Stimulated activated CD4-positive, alpha-beta T cell treated with anti-CD3 and anti-CD28 coated beads, Interleukin-15, amount 100 ng/mL, for 24 hours (primary cell): ENCODE results near the gene KLK7.

Experiments used
- DNase-seq: peaks from one replicate; pipeline ENCODE4 v3.0.0-alpha.2; 2020

Gene KLK7

DNA sequence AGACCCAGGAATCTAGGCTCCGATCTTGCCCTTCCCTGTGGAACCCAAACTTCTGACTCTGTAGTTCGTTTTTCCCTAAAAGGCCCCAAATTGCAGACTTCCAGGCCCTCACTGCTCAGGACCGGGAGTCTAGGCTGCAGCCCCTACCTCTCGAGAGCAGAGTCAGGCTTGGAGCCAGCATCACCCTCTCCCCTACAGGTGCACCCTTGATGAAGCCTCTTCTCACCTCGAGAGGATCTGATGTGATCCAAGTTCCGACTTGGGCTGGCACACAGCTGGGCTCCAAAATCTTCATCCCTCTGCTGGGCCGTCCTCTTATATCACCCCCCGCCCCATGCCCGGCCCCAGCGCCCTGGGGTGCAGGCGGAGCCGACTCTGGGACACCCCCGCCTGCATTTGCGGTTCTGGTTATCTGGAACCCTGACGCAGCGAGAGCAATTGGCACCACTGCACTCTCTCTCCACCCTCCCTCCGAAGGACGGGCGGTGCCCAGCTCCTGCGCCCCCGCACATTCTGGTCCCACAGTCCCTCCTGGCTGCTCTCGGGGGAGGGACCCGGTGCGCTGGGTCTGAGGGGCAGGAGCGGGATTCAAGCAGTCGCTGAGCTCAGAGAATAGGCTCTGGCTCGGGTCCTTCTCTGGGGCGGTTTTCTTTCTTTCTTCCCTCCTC is at the start of gene KLK7:
Gene KLK7, minus strand, starts transcription at position 293 of the 668 bp plus-strand sequence. CDS start 1,518 bp downstream, outside the sequence.
- DNase-seq: peak; percentile 5

DNA sequence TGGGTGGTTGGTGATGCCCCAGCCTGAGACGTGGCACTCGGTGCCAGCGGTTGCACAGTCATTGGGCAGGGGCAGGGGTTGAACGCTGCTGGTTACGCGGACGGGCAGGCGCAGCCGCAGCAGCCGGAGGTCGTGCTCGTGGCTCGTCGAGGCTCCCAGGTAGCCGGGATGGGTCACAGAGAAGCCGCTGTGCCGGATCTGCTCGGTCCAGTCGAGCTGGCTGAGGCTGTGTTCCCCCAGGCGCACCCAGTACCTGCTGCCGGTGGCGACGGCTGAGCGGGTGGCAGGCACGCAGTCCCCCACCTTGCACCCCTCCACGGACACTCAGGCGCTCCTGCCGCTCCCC is 48.1 kb upstream of the KLK7 start:
- no peak for DNase-seq

DNA sequence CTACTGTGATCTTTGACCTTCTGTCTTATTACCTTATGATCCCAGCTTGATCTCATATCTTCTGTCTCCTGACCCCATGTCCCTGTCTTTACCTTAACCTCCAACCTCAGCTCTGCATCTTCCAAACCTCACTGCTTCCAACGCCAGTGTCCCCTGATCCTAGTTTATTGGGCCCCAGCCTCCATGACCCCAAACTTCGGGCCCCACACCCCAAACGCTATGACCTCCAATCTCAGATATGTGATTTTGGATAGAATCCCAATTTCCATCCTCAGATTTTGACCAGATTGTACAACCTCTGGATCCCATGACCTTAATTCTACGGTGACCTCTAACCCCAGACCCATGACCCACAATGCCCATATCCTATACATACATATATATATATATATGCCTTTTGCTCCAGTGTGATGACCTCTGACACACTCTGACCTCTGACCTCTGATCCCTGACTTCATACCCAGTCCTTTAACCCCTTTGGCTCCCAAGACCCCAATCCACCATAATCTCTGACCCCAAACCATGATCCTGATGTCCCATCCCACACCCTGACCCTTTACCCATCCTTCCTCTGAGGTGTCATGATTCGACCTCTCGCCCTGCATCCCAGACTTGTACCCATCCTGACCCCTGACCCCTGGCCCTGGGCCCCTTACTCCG is 47.6 kb upstream of the KLK7 start:
- no peak for DNase-seq

DNA sequence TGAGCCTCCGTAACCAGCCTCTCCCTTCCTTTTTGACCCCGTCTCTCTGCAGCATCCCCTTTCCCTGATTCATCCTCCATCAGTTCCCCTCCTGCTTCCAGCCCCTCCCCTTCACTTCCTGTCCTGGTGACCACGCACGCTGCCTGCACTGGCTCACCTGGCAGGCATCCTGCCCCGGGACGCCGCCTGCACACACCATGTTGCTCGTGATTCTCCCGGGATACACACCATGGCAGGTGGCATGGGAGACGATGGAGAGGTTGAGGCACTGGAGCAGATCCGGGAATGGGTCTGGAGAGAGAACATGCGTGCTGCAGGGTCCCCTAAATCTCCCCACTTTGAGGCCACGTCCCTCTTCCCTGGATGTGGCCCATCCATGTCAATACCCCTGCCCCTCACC is 46.9 kb upstream of the KLK7 start:
- no peak for DNase-seq

DNA sequence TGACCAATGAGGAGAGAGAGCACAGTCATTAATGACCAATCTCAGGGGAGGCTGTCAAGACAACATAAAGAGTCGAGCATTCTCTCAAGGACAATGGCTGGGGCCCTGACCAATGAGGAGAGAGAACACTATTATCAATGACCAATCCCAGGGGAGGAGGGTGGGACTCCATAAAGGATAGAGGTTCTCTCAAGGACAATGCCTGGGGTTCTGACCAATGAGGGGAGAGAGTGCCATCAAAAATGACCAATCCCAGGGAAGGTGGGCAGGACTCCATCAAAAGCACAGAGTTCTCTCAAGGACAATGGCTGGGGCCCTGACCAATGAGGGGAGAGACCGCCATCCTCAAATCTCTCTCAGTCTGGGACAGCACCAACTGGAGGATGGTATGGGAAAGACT is 46.0 kb upstream of the KLK7 start:
- no peak for DNase-seq

DNA sequence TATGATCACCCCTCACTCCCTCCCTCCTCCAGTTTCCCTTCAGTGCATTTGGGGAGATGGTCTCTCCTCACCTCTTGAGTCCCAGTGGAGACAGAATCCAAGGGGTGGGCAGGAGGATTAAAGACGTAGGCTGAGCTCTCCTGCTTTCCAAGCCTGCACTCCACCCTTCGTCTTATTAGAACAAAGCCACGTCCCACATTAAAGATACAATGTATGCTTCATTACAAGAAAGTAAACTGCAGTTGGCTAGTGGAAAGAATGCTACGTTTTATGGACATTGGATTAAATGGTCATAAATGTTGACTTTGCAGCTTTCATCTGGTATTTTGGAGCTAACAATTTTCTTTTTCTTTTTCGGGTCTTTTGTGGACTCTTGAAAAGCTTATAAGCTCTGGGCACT is 44.2 kb upstream of the KLK7 start:
- DNase-seq: no peak

DNA sequence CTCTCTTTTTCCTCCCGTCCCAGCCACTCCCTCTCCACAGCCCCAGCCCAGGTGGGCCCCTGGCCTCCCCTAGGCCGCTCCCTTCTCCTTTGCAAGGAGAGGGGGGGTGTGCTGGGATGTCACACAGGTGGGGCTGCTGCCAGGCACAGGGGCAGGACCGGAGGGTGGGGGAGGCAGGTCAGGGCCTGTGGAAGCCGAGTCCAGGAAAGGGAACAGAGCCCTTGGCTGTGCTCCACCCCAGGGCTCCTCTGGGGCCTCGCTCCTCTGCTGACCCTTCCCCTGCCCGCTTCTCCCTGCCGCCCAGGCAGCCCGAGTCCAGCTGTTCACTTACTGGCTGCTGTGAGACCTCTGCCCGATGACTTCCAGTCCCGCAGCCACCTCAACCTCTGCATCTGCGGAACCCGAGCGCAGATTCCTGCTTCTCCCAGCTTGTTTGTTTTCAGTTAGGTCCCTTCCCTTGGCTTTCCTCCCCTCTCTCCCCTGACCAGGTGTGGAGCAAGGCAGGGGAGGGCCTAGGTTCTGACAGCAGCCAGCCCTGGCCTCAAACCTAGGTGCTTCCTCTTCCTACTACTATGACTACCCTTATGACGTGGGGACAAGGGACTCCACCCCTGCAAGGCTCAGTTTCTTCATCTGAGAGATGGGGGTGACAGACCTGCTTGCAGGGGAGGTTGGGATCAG is 43.5 kb upstream of the KLK7 start:
- no peak for DNase-seq

DNA sequence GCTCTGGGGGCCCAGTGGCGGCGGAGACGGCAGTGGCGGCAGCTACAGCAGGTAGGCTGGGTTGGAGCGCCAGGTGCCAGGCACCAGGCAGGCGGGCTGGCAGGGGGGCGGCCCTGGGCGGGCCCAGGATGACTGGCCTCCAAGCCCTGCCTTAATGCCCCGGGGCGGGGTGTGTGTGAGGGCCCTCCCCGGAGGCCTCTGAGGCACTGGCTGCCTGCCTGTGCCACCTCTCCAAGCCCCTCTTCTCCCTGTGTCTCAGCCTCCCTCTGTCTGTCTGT is 42.8 kb upstream of the KLK7 start, which contains the start of gene KLK11:
Gene KLK11, minus strand, starts transcription at position 63 of the 278 bp plus-strand sequence. CDS start 985 bp downstream, outside the sequence.
- no peak for DNase-seq

DNA sequence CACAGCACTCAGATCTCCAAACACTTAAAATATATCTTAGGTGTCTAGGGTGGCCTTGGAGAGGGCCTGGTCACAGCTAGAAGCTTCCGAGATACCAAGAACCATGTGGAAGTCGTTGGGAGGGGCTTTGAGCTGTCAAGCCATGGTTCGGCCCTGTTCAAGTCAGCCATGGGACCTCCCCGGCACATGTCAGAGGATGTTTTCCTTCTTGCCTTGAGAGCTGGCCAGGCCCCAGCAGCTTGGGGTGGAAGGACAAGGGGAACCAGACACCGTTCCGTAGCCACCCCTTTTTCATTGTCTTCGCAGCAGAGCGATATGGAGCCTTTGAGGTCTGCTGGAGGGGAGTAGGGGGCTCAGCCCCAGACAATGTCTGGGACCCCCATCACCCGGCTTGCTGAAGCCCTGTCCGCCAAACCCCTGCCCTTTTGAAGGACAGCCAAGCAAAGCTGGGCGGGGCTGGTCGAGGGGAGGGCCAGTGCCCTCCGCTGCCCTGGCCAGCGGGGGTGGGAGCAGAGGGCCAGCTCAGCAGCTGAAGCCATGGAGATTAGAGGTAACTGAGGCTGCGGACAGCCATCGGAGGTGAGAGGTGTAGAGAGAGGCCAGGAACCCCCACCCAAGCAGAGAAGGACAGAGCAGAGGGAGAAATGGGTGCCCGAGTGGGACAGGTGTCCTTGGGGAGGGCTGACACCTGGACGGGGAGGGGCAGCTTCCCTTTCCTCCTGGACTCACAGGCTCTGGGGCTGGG is 42.3 kb upstream of the KLK7 start:
- no peak for DNase-seq

DNA sequence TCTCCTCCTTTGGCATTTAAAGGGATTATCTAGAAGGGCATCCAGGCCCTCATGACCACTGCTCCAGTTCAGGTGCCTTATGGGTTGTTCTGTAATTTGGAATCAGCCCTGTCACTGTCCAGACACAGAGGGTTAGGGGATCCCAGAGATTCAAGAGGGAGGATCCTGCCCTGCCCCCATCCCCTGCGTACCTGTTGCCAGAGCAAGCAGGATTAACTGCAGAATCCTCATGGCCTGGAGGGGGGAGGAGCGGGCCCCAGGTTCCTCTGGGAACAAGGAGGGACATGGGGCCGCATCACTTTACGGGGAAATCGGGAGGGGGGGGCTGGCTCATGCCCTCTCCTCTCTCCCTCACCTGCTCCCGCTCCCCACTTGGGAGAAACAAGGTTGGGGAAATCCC is 41.7 kb upstream of the KLK7 start:
- no peak for DNase-seq

DNA sequence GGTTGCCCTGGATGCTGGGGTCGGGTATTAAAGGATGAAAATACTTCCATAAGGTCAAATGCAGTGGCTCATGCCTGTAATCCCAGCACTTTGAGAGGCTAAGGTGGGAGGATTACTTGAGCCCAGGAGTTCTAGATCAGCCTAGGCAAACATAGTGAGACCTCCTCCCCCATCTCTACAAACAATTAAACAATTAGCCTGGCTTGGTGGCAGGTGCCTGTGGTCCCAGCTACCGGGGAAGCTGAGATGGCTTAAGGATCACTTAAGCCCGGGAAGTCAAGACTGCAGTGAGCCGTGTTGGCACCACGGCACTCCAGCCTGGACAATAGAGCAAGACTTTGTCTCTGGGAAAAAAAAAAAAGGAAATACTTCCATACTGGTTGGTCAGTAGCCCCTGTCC is 41.2 kb upstream of the KLK7 start:
- DNase-seq: no peak

DNA sequence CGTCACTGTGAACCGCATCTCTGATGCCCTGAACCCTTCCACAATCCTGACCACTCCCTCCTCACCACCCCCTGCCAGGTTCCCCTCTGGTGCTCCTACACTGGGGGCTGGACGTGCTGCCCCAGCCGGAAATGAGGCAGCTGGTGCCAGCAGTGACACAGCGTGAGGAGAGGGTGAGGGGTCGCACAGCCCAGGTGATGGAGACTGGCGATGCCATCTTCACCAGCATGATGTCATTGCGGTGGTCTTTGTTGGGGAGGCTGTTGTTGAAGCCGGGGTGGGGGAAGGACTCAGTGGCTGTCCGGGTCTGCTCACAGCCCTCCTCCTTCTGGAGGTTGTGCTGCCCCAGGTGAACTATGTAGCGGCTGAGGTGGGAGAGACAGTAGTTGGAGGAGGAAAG is 40.2 kb upstream of the KLK7 start:
- no peak for DNase-seq

DNA sequence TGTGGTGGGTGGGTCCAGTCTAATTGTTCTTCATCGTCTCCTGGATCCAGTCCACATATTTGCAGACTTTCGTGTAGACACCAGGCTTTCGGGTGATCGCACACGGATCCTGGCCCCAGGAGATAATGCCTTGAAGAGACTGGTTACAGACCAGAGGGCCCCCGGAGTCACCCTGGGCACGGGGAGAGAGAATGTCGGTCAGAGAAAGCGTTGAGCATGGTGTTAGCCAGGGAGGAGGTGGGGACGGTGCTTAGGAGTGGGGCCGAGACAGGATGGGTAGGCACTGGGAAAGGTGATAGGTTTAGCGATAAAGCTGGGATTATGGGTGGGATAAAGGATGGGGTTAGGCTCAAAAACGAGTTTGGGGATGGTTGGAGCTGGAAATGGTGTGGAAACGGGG is 38.8 kb upstream of the KLK7 start:
- no peak for DNase-seq

DNA sequence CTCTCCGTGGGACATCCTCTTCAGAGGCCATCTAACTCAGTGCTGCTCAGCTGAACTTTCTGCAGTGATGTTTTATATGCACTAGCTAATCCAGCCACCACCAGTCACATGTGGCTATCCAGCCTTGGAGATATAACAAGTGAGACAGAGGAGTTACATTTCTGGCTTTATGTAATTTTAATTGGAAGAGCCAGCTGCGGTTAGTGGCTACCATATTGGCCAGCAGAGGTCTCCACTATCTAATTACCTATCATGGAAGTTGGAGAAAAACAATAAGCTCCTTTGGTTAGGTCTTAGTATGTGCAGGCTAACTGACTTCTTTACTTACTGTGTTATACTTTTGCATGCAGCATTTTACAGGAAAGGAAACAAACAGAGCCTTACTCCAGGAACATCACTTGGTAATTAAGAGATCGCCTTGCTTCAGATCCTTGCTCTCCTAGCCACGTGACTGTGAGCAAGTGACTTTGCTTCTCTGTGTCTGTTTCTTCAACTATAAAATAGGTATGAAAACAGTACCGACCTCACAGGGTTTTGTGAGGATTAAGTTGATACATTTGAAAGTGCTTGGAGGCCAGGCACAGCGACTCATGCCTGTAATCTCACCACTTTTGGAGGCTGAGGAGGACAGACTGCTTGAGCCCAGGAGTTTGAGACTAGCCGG is 37.4 kb upstream of the KLK7 start:
- no peak for DNase-seq

DNA sequence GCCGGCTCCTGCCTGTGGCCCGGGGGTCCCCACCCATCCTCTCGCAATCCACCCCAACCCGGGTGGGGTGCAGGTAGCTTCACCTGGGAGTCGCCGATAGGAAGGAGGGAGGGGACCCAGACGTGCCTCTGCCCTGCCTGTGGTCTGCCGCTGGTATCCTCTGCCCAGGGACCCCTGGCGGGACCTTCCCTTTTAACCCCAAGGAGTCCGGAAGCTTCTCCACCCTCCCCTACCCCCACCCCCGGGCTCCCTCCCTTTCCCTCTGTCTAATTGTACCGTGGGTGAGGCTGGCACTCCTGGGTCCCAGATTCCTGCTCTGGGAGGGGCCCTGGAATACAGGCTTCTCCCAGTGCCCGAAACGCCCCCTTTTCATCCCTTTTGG is 35.8 kb upstream of the KLK7 start, which contains the start of gene KLK10:
Gene KLK10, minus strand, starts transcription at position 166 of the 382 bp plus-strand sequence. CDS start 579 bp downstream, outside the sequence.
- DNase-seq: no peak

DNA sequence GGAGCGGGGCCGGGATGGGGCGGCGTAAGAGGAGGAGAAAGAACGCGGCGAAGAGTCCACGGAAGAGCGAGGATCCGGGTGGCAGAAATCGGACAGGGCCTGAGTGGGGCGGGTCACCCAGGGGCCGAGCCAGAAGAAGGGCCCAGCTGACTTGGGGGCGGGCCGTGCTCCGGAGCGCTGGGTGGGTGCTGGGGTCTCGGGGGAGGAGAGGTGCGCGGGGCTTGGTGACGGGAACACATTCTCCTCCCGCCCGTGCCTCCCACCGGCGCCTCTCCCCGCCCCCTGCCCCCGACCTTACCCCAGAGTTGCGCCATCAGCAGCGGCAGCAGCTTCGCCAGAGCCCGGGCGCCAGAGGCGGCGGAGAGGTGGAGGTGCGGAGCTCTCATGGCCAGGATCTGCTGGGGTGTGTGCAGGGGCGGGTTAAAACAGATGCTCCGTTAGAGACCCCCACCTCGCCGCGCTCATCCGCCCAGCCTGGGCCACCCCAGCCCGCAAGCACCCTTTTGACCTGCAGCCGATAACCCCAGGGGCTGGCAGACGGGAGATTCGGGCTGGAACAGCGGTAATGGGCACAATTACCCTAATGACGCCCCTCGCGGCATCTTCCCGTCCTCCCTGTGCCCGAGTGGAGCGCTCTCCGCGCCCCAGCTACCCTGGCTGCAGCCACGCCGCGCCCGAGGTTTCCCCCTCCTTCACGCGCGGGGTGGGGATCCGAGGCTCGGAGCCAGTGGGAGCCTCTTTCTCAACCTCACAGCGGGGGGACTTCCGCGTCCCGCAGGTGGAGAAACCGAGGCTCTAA is 35.2 kb upstream of the KLK7 start:
- DNase-seq: peak; percentile 29

DNA sequence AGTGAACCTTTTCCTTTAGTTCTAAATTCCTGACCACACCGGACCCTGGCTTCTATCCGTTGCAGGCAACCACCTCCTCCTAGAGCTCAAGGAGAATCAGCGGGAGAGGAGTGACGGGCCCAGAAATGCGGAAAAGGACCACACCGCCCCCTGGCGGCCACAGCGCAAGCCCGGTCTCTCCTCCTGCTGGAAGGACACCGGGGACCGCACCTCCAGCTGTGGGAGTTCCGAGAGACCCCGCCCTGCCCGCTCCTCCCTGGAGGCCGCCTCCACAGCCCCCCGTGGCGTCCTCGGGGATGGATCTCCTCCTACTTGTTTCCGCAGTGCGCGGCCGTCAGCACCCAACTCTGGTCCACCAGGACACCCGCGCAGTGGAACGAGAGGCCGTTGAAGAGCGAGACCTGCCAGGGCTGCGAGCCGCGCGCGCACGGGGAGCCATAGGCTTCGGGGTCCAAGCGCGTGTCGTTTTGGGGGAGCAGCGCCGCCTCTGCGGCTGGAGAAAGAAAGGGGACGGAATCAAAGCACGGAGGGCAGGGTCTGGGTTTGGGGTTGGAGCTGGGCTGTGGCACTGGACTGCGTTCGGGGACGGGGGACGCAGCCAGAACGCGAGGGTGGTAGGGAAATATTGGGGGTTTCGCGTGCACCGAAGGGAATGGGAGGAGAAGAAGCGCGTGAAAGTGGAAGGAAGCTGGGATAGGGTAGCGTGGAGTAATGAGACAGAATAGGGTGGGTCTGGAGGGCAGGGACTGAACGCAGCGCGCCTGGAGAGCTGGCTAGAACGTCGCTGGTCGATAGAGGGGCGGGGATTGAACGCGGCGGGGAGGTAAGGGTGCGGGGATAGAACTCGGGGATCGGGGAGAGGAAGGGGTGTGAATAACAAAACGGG is 33.3 kb upstream of the KLK7 start:
- peak; percentile 83 for DNase-seq

DNA sequence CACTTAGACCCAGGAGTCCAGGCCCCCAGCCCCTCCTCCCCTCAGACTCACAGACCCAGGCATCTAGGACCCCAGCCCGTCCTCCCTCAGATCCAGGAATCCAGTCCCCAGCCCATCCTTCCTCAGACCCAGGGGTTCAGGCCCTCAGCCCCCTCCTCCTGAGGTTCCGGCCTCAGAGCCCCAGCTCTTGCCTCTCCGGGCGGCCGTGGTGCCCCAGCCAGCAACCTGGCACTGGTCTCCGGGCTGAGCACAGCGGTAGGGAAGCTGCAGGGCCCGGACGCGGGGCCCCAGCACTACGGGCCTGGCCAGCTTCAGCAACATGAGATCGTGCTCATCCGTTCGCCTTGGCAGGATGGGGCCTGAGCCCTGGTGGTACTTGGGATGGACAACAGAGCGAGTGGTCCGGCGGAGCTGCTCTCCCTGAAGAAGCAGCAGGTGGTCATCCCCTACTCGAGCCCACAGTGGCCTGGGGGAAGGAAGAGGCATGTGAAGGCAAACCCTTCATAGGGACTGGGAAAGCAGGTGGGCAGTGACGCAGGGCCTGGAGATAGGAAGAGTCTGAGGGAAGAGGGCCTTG is 32.1 kb upstream of the KLK7 start:
- DNase-seq: no peak

DNA sequence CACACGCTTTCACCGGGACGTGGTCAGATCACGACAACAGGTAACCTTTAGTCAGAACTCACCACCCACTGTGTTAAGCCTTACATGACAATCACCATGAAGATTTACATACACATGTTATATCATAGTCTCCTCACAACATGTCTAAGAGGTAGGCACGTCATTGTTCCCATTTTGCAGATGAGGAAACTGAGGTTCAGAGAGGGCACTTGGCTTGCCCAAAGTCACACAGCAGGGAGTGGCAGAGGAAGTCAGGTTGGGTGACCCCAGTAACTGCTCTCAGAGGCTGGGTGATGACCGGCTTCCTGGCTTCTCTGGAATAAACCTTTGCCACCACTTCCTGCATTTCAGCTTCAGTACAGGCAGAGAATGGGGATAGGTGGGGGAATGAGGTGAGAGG is 30.5 kb upstream of the KLK7 start:
- no peak for DNase-seq

DNA sequence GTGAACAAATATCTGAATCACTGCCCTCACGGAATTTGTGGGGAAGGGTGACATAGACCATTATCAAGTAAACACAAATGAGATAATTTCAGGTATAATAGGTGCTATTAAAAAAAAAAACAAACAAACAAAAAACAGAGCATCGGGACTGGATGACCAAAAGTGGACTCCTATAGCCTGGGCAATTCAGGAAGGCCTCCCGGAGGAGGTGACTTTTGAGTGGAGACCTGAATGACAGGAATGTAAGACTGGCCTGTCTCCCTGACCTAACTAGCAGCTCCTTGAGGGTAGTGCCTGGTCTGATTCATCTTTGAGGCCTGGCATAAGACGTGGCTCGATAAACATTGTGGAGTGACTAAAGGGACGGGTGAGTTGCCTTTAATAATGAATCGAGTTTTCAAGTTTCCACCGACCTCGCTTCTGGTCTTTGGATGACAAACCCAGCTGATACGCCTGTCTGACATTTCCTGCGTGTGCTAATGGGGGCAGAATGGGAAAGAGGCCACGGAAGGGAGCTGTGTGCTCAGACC is 29.0 kb upstream of the KLK7 start:
- DNase-seq: no peak
